GM21515 (cell line): ENCODE results near the gene MBTPS1.

Source experiments
- ATAC-seq: cut with Tn5 transposase; IDR thresholded peaks from one replicate; pipeline ENCODE4 v1.9.1; 2021; ENCODE audit not compliant: unreplicated experiment

MBTPS1 gene

GRCh38 chr16:84116720-84117493 lies at the start of gene MBTPS1:
Gene MBTPS1 (minus strand): TSS chr16:84116942. CDS start chr16:84101783, 15,159 bp downstream.
- ATAC-seq = peak; percentile 87

- ATAC-seq = no peak
These were observed 49.0 kb upstream of the MBTPS1 start for GRCh38 chr16:84165746-84166145.

GRCh38 chr16:84161801-84162200 lies 45.1 kb upstream of the MBTPS1 start:
- no peak for ATAC-seq

GRCh38 chr16:84161037-84161436 lies 44.3 kb upstream of the MBTPS1 start:
- ATAC-seq = no peak

GRCh38 chr16:84159800-84160199 lies 43.1 kb upstream of the MBTPS1 start:
- ATAC-seq = no peak

GRCh38 chr16:84159007-84159406 lies 42.3 kb upstream of the MBTPS1 start:
- ATAC-seq = no peak

GRCh38 chr16:84156342-84156784 lies 39.6 kb upstream of the MBTPS1 start:
- ATAC-seq = no peak

- no peak for ATAC-seq
These were observed 39.0 kb upstream of the MBTPS1 start for GRCh38 chr16:84155771-84156170.

GRCh38 chr16:84155226-84155625 lies 38.5 kb upstream of the MBTPS1 start:
- ATAC-seq = no peak

- ATAC-seq = no peak
These were observed 37.0 kb upstream of the MBTPS1 start for GRCh38 chr16:84153660-84154214.

GRCh38 chr16:84150926-84151325 lies 34.2 kb upstream of the MBTPS1 start:
- ATAC-seq = no peak

GRCh38 chr16:84144859-84145639 lies 28.3 kb upstream of the MBTPS1 start, which contains the start of the genes DNAAF1 and HSDL1:
Gene DNAAF1 (plus strand): TSS chr16:84145308. CDS start chr16:84145441, 133 bp downstream.
Gene HSDL1 (minus strand): TSS chr16:84145177. CDS start chr16:84131321, 13,856 bp downstream.
- ATAC-seq = peak; percentile 82

GRCh38 chr16:84144209-84144858 lies 27.6 kb upstream of the MBTPS1 start:
- ATAC-seq = peak; percentile 27

- no peak for ATAC-seq
These were observed 27.1 kb upstream of the MBTPS1 start for GRCh38 chr16:84143784-84144199.

- ATAC-seq = no peak
These were observed 26.3 kb upstream of the MBTPS1 start for GRCh38 chr16:84143081-84143480.

GRCh38 chr16:84141143-84141670 lies 24.5 kb upstream of the MBTPS1 start:
- no peak for ATAC-seq

- ATAC-seq = no peak
These were observed 23.0 kb upstream of the MBTPS1 start for GRCh38 chr16:84139628-84140258.

GRCh38 chr16:84138824-84139627 lies 22.3 kb upstream of the MBTPS1 start:
- peak; percentile 83 for ATAC-seq

GRCh38 chr16:84138500-84138823 lies 21.7 kb upstream of the MBTPS1 start:
- no peak for ATAC-seq
